AG09319 (cell line): Measurements from ENCODE around the gene PLCH1.

ENCODE experiments used
- DNase-seq: peaks from one replicate; pipeline ENCODE4 v3.0.0-alpha.2; 2010; ENCODE audit warnings: low read depth; ENCODE audit errors: extremely low read depth
- TF ChIP-seq, protein P1 (sequence below): IDR thresholded peaks from 2 replicates; pipeline ENCODE4 v1.5.1; 2011; ENCODE audit warnings: low read depth, mild to moderate bottlenecking, inconsistent platforms, low read length, moderate library complexity

PLCH1 gene

DNA sequence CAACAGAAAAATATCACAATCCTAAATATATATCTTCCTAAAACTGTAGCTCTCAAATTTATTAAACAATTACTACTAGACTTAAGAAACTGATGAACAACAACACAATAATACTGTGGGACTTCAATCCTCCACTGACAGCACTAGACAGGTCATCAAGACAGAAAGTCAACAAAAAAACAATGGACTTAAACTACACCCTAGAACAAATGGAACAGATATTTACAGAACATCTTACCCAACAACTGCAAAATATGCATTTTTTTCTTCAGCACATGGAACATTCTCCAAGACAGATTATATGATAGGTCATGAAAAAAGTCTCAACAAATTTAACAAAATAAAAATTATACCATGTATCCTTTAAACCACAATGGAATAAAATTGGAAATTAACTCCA is 133.4 kb downstream of the PLCH1 start:
- DNase-seq: no peak
- TF ChIP-seq, protein P1, sequence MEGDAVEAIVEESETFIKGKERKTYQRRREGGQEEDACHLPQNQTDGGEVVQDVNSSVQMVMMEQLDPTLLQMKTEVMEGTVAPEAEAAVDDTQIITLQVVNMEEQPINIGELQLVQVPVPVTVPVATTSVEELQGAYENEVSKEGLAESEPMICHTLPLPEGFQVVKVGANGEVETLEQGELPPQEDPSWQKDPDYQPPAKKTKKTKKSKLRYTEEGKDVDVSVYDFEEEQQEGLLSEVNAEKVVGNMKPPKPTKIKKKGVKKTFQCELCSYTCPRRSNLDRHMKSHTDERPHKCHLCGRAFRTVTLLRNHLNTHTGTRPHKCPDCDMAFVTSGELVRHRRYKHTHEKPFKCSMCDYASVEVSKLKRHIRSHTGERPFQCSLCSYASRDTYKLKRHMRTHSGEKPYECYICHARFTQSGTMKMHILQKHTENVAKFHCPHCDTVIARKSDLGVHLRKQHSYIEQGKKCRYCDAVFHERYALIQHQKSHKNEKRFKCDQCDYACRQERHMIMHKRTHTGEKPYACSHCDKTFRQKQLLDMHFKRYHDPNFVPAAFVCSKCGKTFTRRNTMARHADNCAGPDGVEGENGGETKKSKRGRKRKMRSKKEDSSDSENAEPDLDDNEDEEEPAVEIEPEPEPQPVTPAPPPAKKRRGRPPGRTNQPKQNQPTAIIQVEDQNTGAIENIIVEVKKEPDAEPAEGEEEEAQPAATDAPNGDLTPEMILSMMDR: no peak

DNA sequence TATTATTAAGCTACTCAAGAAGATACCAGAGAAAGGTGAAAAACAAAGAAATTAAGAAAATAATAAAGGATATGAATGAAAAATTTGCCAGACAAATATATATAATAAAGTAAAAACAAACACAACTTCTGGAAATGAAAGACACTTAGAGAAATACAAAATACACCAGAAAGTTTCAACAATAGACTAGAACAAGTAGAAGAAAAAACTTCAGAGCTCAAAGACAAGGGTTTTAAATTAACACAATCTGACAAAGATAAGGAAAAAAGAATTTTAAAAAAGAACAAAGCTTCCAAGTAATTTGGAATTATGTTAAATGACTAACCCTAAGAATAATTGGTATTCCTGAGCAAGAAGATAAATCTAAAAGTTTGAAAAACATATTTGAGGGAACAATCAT is 135.3 kb downstream of the PLCH1 start:
- DNase-seq: no peak
- TF ChIP-seq, protein P1: no peak

DNA sequence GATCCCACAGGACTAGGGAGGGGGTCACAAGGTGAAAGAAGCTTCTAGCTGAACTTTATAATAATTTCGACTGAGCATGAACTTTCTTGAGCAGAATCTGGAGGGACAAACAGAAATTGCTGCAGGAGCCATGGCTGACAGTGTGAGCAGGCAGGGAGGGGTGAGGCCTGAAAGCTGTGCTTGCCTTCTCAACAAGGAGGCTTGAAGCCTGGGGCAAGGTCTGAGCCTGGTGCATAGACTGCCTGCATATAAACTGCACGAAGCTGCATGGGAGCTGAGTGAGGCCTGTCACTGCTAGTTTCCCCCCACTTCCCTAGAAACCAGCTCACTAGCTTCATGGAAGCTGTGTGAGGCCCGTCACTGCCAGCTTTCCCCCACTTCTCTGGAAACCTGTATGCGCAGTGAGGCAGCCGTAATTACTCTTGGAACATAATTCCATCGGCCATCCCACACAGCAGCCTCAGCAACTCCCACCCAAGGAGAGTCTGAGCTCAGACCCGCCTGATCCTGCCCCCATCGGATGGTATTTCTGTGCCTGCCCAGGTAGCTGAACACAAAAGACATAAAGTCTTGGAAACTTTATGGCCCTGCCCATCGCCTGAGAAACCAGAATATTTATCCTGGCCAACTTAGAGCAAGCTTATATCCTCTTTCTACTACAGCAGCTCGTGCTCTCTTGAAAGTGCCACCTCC is 136.5 kb downstream of the PLCH1 start:
- no peak for DNase-seq
- TF ChIP-seq, protein P1: no peak

DNA sequence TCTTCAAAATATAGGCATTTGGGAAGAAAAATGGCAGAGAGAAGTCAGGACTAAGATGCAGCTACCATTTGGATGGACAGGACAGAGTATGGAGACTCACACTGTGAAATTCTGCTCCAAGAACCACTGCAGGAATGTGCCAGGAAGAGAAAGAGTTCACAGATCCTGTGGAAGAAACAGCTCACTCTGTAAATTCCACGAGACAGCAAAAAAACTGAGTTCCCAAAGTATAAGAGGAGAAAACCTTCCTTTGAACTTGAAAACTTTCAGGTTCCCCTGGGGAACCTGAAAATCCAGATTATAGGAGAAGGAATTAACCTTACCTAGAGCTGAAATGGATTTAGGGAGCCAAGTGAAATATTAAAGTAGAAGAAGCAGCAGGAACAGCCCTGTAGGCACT is 137.1 kb downstream of the PLCH1 start:
- no peak for DNase-seq

DNA sequence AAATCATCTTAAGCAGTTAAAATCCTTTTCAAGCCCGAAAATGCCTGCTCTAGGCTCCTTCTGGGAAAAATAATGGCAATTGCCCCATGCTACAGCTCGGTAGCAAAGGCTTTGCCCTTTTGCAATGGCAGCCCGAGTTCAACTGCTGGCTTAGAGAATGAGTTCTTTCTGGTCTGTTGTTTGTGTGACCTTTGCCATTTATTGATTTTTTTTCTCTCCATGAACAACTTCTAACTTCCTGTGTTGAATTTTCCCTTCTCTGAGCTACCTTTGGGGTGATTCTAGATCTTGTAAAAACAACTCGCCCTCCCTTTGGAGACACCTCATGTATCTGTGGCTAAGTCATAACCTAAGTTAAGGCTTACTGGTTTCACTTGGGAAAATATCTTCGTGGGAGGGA is 139.3 kb downstream of the PLCH1 start:
- TF ChIP-seq, protein P1: no peak
- no peak for DNase-seq

More for the DNA sequence above, 137.1 kb downstream of the PLCH1 start:
- TF ChIP-seq, protein P1: no peak

DNA sequence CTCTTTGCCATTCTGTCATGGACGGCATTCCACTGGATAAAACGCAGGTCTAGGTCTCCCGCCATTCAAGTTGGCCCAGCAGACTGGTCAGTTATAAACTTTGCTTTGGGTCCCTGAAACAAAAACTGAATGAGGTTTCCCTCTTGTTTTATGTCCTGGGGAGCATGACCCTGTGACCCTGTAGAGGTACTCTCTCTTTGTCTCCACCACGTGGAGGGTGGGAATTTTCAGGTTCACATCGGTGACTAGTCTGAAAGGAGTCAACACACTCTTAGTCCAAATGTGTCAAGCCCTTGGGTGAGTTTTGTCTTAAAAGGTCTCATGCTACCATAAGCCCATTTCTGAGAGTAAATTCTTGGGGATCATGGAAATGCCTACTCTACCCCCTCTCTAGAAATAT is 139.9 kb downstream of the PLCH1 start:
- TF ChIP-seq, protein P1: no peak
- no peak for DNase-seq

DNA sequence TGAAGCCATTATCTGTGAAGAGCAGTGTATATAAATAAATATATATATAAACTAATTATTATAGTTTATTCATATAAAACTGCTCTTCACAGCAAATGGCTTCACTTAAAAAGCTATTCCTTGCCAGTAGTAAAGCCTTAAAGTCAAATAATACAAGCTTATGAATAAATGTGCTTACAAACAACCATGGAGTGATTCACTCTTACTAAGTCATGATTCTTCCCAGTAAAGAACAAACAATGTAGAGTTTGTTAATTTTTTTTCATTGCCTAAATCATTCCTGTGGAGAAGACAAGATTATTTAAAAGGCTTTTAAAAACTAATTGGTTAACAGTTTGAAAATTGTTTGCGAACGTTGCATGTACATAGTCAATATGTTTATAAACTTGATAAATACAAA is 140.7 kb downstream of the PLCH1 start:
- TF ChIP-seq, protein P1: no peak
- DNase-seq: no peak
